WTC11 (cell line): ENCODE measurements around the gene GZMA.

Experiments used
- ATF2 ChIP-seq: sonication (generic); formaldehyde crosslinking; IDR thresholded peaks from 2 replicates; pipeline ENCODE4 v1.8.1; 2022; ENCODE audit warnings: low read depth, missing genetic modification reagents, borderline replicate concordance
- CBFB ChIP-seq: sonication (generic); formaldehyde crosslinking; IDR thresholded peaks from 2 replicates; pipeline ENCODE4 v1.8.1; 2022; ENCODE audit warnings: mild to moderate bottlenecking, low read depth, missing genetic modification reagents
- CTCF ChIP-seq: fragments of 200-600 bp; IDR thresholded peaks from 2 replicates; pipeline ENCODE4 v1.8.0; 2022; ENCODE audit warnings: antibody characterized with exemption
- GABPB1 ChIP-seq: sonication (generic); formaldehyde crosslinking; IDR thresholded peaks from 2 replicates; pipeline ENCODE4 v1.8.1; 2023; ENCODE audit warnings: mild to moderate bottlenecking, missing genetic modification reagents
- SP1 ChIP-seq: sonication (generic); formaldehyde crosslinking; conservative IDR thresholded peaks from 2 replicates; pipeline ENCODE4 v1.8.1; 2022; ENCODE audit warnings: missing genetic modification reagents
- TP53 ChIP-seq: sonication (generic); formaldehyde crosslinking; IDR thresholded peaks from 2 replicates; pipeline ENCODE4 v1.8.1; 2023; ENCODE audit warnings: mild to moderate bottlenecking, missing genetic modification reagents
- USF2 ChIP-seq: sonication (generic); formaldehyde crosslinking; IDR thresholded peaks from 2 replicates; pipeline ENCODE4 v1.8.1; 2023; ENCODE audit warnings: mild to moderate bottlenecking, missing genetic modification reagents, moderate library complexity
- ZBTB21 ChIP-seq: sonication (generic); formaldehyde crosslinking; IDR thresholded peaks from 2 replicates; pipeline ENCODE4 v1.8.1; 2023; ENCODE audit warnings: mild to moderate bottlenecking, missing genetic modification reagents, borderline replicate concordance

GRCh38 chr5:55072666-55073065 is 29.8 kb upstream of the GZMA start:
- TF ChIP-seq CTCF = no peak
- no peak for TF ChIP-seq ZBTB21 (CRISPR knock-in tag)
- no peak for TF ChIP-seq CBFB (CRISPR knock-in tag)
- no peak for TF ChIP-seq USF2 (CRISPR knock-in tag)
- no peak for TF ChIP-seq GABPB1
- no peak for TF ChIP-seq SP1
- TF ChIP-seq ATF2 (CRISPR knock-in tag) = no peak
- TF ChIP-seq TP53 = no peak
